ENCODE results near the gene RAX2.

DNA sequence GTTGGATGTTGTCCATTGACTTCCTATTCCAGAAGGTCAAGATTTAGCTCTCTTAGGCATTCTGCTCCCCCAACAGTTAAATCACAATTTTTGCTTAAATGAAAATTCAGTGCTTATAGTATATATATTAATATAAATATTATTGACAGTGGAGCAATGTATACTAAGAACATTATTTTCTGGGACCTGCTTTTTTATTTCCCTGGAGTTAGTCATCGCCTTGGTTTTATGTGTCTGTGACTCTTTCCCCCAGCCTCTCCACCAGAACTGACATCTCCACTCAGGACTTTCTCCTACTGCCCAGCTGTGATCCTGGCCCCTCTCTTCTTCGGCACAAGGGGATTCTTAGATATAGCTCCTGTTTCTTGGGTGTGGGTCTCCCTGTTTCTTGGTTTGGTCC, 24.3 kb upstream of the RAX2 start:
- TF ChIP-seq POLR2A (IDR thresholded peaks at IDR 0.05; ENCODE audit: low read depth, low read length) (no peak), TAF1 (IDR thresholded peaks at IDR 0.05; ENCODE audit: borderline replicate concordance, low read depth, low read length) (no peak)
